GM18951 (cell line): Measurements from ENCODE around the gene NIPAL3.

Source experiments
- POLR2A ChIP-seq: IDR thresholded peaks from 4 replicates; pipeline ENCODE4 v1.6.1; 2011; ENCODE audit warnings: mild to moderate bottlenecking; ENCODE audit not compliant: insufficient read length, insufficient read depth; ENCODE audit errors: extremely low read depth
- in situ Hi-C: fragments of 300-500 bp; cut with MboI; formaldehyde crosslinking; loops from one replicate; pipeline ENCODE4 v1.12.0; 2022; ENCODE audit warnings: low sequenced_read_pairs, mixed read lengths, inconsistent platforms; ENCODE audit not compliant: unreplicated experiment

The NIPAL3 gene

GRCh38 chr1:24385160-24385940, 30.3 kb upstream of the NIPAL3 start:
- TF ChIP-seq POLR2A, result no peak
- in situ Hi-C loops, result no loop called here

- in situ Hi-C loops, result no loop called here
- no peak for TF ChIP-seq POLR2A
Measured at GRCh38 chr1:24386241-24386640, 29.4 kb upstream of the NIPAL3 start.

GRCh38 chr1:24386931-24387330, 28.7 kb upstream of the NIPAL3 start:
- TF ChIP-seq POLR2A, result no peak
- in situ Hi-C loops, result no loop called here

- TF ChIP-seq POLR2A, result no peak
- in situ Hi-C loops, result no loop called here
Measured at GRCh38 chr1:24387636-24388175, 27.9 kb upstream of the NIPAL3 start.

- in situ Hi-C loops, result no loop called here
- no peak for TF ChIP-seq POLR2A
Measured at GRCh38 chr1:24388331-24388885, 27.2 kb upstream of the NIPAL3 start.

- in situ Hi-C loops, result no loop called here
- TF ChIP-seq POLR2A, result no peak
Measured at GRCh38 chr1:24389231-24389678, 26.3 kb upstream of the NIPAL3 start.

GRCh38 chr1:24390924-24391782, 24.4 kb upstream of the NIPAL3 start:
- in situ Hi-C loops, result loop anchor here (5.0 to 10.0 kb wide), 2 partner anchors 189 to 194 kb away; no protein-coding TSS in a partner anchor
- TF ChIP-seq POLR2A, result no peak

GRCh38 chr1:24391882-24392603, 23.6 kb upstream of the NIPAL3 start:
- TF ChIP-seq POLR2A, result peak; percentile 36
- in situ Hi-C loops, result loop anchor here (5.0 to 10.0 kb wide), 2 partner anchors 190 to 193 kb away; no protein-coding TSS in a partner anchor

- in situ Hi-C loops, result loop anchor here (5.0 to 10.0 kb wide), 2 partner anchors 190 to 192 kb away; no protein-coding TSS in a partner anchor
- TF ChIP-seq POLR2A, result no peak
Measured at GRCh38 chr1:24392604-24392946, 23.0 kb upstream of the NIPAL3 start.

- in situ Hi-C loops, result loop anchor here (5.0 to 10.0 kb wide), 2 partner anchors 191 to 192 kb away; no protein-coding TSS in a partner anchor
- TF ChIP-seq POLR2A, result no peak
Measured at GRCh38 chr1:24392982-24393650, 22.5 kb upstream of the NIPAL3 start.

- in situ Hi-C loops, result loop anchor here (5.0 to 10.0 kb wide), 2 partner anchors 191 to 192 kb away; no protein-coding TSS in a partner anchor
- TF ChIP-seq POLR2A, result no peak
Measured at GRCh38 chr1:24393892-24394291, 21.7 kb upstream of the NIPAL3 start.

GRCh38 chr1:24400065-24400464, 15.5 kb upstream of the NIPAL3 start:
- in situ Hi-C loops, result no loop called here
- TF ChIP-seq POLR2A, result no peak
